Pons (tissue), 1 donor: ENCODE measurements around the gene STARD9.

Experiments used
- DNase-seq: peaks from one replicate; pipeline ENCODE4 v3.0.0-alpha.2; 2016; ENCODE audit warnings: low spot score

Gene STARD9

GRCh38 chr15:42694398-42694797, 119.0 kb downstream of the STARD9 start:
- no peak for DNase-seq

DNA sequence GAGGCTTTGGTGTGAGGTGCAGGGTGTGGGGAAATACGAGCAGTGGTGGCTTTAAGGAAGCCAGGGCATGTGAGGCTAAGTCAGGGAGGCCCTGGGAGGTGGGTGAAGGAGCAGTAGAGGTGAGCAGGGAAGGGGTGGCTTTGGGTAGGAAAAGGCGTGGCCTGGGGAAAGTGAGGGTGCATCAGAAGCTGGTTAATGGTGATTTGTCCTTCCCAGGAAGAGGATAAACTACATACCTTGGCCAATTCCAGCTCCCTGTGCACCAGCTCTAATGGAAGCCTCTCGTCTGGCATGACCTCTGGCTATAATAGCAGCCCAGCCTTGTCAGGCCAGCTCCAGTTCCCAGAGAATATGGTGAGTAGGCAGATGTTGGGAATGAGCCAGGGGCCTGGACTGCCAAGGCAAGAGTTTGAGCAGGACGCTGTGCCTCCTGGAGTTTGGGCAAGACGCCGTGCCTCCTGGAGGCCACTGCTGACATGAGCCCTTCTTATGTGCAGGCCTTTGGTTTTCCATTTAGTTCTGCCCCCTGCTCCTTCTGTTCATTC, 120.2 kb downstream of the STARD9 start:
- no peak for DNase-seq

DNA sequence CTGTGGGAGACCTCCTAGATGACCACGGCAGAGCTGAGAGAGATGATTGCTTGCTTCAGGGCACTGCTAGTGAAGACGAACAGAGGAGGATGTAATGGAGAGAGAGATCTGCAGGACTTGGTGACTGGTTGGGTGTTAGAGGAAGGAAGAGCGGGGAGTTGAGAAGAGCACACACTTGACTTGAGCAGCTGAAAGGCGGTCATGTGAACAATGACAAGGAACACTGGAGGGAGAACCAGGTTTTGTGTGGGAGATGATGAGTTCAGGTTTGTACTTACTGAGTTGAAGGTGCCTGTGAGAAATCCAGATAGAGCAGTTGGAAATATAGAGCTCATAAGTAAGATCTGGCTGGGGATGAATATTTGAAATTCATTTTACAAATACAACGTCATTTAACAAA, 121.2 kb downstream of the STARD9 start:
- no peak for DNase-seq

- peak; percentile 76 for DNase-seq
Observed at GRCh38 chr15:42704492-42704926, 129.1 kb downstream of the STARD9 start.

- DNase-seq = no peak
Observed at GRCh38 chr15:42705336-42705735, 129.9 kb downstream of the STARD9 start.

- no peak for DNase-seq
Observed at GRCh38 chr15:42707068-42707467, 131.7 kb downstream of the STARD9 start.

DNA sequence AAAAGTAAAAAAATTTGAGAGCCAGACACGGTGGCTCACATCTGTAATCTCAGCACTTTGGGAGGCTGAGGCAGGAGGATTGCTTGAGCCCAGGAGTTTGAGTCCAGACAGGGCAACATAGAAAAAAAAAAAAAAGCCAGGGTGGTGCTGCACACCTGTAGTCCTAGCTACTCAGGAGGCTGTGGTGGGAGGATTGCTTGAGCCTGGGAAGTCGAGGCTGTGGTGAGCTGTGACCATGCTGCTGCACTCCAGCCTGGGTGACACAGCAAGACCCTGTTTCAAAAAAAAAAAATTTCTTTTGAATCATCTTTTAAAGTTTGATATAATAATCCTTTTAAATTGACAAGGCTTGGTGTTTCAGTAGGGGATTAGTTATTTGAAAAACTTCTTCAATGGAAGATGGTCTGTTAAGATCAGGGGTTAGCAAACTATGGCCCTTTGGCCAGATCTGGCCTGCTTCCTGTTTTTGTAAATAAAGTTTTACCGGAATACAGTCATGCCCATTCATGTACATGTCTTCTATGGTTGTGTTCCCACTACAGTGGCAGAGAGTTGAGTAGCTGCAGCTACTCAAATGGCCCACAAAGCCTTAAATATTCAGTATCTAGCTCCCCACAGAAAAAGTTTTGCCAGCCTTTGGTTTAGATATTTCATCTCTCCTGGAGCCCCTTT, 132.6 kb downstream of the STARD9 start:
- no peak for DNase-seq

GRCh38 chr15:42710662-42711061, 135.3 kb downstream of the STARD9 start:
- DNase-seq = no peak

DNA sequence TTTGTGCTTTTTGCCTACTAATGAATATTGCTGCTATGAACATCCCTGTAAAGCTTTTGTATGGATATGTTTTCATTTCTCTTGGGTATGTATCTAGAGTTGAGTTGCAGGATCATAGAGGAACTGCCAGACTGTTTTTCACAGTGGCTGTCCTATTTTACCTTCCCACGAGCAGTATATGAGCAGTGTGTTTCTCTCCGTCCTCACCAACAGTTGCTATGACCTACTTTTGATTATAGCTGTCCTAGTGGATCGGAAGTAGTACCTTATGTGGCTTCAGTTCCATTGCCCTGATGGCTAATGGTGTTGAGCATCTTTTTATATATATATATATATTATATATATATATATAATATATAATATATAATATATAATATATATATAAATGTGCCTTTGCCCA, 136.3 kb downstream of the STARD9 start:
- no peak for DNase-seq

GRCh38 chr15:42712584-42712983, 137.2 kb downstream of the STARD9 start:
- DNase-seq = no peak

DNA sequence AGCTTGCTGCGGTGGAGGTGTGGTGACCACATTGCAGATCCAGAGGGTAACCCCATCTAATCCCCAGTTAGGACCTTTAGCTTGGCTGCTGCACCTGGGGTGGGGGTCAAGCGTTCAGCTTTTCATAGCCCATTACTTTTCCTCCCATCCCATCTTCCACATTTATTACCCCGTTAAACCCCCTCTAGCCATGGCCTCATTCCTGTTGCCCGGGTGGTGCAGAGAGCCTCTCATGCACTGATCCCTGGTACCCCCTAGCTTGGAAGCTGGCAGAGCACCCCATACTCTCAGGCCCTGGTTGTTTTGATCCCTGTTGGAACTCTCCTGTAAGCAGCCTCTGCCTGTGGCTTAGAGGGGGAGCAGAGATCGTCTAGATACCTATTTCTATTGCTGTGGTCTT, 140.7 kb downstream of the STARD9 start:
- DNase-seq = no peak

DNA sequence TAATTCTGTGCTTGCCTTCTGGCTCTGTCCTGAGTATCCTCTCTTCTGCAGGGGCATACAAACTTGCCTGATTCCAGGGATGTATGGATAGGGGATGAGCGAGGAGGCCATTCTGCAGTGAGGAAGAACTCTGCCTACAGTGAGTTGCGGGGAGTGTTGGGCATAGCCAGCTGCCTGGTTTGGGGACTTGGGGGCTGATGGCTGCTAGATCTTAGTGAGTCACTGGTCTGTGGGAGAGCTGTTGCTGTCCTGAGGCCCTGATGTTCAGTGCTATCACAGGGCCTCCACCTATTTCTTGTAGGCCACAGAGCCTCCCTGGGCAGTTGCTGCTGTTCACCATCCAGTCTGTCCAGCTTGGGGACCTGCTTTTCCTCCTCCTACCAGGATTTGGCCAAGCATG, 141.2 kb downstream of the STARD9 start:
- no peak for DNase-seq

- no peak for DNase-seq
Observed at GRCh38 chr15:42719043-42719442, 143.6 kb downstream of the STARD9 start.

GRCh38 chr15:42720071-42720470, 144.7 kb downstream of the STARD9 start:
- no peak for DNase-seq

GRCh38 chr15:42721016-42721415, 145.6 kb downstream of the STARD9 start:
- no peak for DNase-seq

DNA sequence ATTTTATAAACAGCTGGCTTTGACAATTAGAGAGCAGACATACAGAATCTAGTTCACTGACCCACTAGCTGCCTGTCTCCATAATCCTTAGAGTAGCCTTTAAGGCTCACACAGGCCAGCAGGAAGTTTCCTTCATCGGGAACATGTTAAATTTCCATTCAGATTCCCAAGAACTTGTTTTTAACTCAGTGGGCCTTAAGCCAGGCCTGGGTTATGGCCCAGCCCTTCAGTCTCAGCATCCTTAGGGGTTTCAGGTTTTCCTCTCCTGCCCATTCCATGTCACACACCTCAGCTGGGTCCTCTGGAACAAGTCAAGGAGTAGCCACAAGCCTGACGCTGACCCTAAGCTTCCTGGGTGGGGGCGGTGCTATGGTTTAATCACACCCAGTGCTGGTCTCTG, 146.5 kb downstream of the STARD9 start:
- DNase-seq = no peak

DNA sequence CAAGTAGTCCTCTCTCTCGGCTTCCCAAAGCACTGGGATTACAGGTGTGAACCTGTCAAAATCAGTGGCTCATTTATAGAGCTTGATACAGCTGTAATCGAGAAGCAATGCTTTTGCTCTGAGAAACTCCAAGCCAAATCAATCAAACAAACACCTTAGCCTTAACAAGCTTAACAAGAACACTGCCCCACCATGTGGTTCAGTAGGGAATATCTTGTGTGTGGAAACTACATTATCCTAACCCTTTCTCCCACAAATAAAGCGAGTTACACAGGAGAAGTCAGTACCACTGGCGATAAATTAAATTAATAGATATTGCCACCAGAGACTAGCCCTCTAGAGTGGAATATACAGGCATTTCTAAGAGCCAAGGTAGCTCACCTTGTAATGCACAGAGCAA, 147.7 kb downstream of the STARD9 start:
- DNase-seq = no peak

DNA sequence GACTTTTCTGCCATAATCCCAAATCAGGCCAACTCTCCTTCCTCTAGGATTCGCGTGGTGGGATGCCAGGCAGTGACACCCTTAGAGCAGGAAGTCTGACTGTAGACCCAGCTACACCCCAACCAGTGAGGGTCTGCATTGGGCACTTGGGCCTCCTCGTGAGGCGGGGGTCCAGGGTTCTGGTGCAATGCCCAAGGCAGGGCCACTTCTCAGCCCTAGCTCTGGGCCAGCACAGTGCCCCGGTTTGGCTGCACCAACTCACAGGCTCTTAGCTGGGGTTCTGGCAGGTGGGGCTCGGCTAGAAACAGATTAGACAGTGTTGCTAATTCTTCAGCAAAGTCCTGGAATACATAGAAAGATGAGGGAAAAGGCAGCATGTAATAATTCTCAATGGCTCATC, 148.9 kb downstream of the STARD9 start:
- no peak for DNase-seq

DNA sequence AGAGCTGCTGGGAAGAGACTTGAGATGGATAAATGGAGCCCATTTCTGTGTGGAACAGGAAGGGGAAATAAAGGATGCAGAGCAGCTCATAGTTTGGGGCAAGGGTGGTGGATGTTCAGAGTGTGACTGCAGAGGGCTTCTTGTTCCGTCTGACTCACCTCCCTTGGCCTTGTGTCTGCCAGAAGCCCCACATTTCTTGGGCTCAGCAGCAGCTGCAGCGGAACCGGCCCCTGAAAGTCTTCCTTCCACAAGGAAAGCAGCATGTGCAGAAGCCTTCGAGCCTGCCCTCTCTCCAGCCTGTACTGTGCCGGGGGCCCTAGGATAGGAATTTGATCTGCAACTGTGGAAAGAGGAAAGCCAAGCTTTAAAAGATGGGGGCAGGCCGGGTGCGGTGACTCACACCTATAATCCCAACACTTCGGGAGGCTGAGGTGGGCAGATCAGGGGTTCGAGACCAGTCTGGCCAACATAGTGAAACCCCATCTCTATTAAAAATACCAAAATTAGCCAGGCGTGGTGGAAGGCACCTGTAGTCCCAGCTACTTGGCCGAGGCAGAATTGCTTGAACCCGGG, 150.0 kb downstream of the STARD9 start:
- DNase-seq = no peak

GRCh38 chr15:42726114-42726513, 150.7 kb downstream of the STARD9 start:
- DNase-seq = no peak

GRCh38 chr15:42727750-42728381, 152.5 kb downstream of the STARD9 start:
- no peak for DNase-seq

DNA sequence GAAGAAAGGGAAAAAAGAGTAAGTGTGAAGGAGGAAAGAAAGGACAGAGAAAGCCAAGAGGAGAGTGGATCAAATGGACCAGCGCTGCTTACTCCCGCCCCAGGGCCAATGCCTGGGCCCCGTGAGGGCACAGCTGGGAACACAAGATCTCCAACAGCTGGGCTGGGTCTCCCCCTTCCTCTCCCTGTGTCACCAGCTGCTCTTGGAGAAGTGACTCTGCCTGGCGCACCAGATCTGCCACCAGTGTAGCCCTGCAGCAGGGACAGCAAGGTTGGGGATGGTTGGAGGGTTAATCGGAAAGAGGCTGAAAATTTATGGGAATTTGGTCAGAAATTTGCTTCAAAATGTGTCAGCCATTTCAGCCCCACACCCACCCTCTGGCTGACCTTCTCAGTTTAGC, 153.2 kb downstream of the STARD9 start:
- peak; percentile 21 for DNase-seq

DNA sequence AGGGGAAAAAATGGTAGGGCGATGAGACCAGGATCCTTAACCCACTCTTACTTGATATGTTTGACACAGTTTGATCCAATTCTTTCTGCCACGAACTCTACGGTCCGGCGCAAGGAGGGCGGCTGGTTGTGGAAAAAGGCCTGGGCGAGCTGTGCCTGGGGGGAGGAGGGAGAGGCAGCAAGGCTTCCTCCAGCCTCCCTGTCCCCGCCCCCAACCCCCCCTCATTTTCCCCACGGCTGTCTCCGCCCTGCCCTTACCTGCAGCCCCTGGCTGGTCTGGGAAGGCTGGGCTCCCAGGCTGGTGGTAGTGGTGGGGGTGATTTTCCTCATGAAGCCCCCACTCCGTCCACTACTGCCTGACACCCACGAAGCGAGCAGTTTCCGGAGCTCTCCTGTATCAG, 153.6 kb downstream of the STARD9 start:
- DNase-seq = no peak
